IMR-90 (cell line): Measurements from ENCODE around the gene APBB1IP. TPM values are rescaled to one million over a fixed set of nuclear protein-coding genes. Genes with fewer than 3 reads are reported as not detected.

ENCODE experiments used
- ATAC-seq: fragments of 200-7000 bp; cut with Tn5 transposase; 2 replicates; pipeline ENCODE4 v1.9.1; 2020; ENCODE audit warnings: low read depth, mild to moderate bottlenecking, moderate library complexity
- BruUV-seq: library from RNA; stranded (reverse); fragments of 400-500 nt; replicated peaks from 2 replicates; lab custom pipeline; 2021; lab: Mats Ljungman, UMichigan
- CTCF ChIA-PET: fragments of 300-600 bp; formaldehyde crosslinking; extraction: SDS; loops from one replicate; lab custom pipeline; 2021; ENCODE audit warnings: antibody characterized with exemption; lab: Yijun Ruan, JAX
- POLR2A ChIA-PET: fragments of 300-600 bp; sonication (Branson Sonifier 250); formaldehyde crosslinking; loops from one replicate; lab custom pipeline; 2022; ENCODE audit warnings: antibody characterized with exemption; ENCODE audit not compliant: unreplicated experiment; lab: Charles Lee
- DNase-seq: peaks from one replicate; pipeline ENCODE4 v3.0.0; 2013
- H2AFZ ChIP-seq: replicated peaks from 2 replicates; pipeline ENCODE3; 2013; ENCODE audit warnings: low read length, mild to moderate bottlenecking; ENCODE audit not compliant: poor library complexity
- H2AK5ac ChIP-seq: 2 replicates; pipeline ENCODE4 v1.6.1; 2013; ENCODE audit warnings: low read depth, low read length, inconsistent platforms
- H2AK9ac ChIP-seq: replicated peaks from 2 replicates; pipeline ENCODE3; 2013; ENCODE audit warnings: mild to moderate bottlenecking, low read depth, low read length, moderate library complexity; ENCODE audit not compliant: poor library complexity
- H2BK120ac ChIP-seq: 2 replicates; pipeline ENCODE4 v1.6.1; 2013; ENCODE audit warnings: low read depth, low read length, inconsistent platforms
- H2BK15ac ChIP-seq: 3 replicates; pipeline ENCODE4 v1.6.1; 2013; ENCODE audit warnings: low read depth, low read length, inconsistent platforms
- H2BK20ac ChIP-seq: 2 replicates; pipeline ENCODE4 v1.6.1; 2013; ENCODE audit warnings: low read depth, mild to moderate bottlenecking, inconsistent platforms, low read length, moderate library complexity
- H2BK5ac ChIP-seq: 2 replicates; pipeline ENCODE4 v1.6.1; 2013; ENCODE audit warnings: mild to moderate bottlenecking, low read depth, low read length, inconsistent platforms; ENCODE audit not compliant: poor library complexity, severe bottlenecking
- H3K14ac ChIP-seq: replicated peaks from 2 replicates; pipeline ENCODE4 v1.6.1; 2013; ENCODE audit warnings: low read depth, low read length, inconsistent platforms
- H3K18ac ChIP-seq: 2 replicates; pipeline ENCODE4 v1.6.1; 2013; ENCODE audit warnings: low read depth, low read length, control low read depth
- H3K23ac ChIP-seq: 2 replicates; pipeline ENCODE4 v1.6.1; 2013; ENCODE audit warnings: low read depth, low read length, inconsistent platforms
- H3K27ac ChIP-seq: 2 replicates; pipeline ENCODE4 v1.5.1; 2013; ENCODE audit warnings: mild to moderate bottlenecking, control low read depth, low read length; ENCODE audit not compliant: insufficient read depth
- H3K27me3 ChIP-seq: 2 replicates; pipeline ENCODE4 v1.6.1; 2013; ENCODE audit warnings: low read length; ENCODE audit not compliant: control insufficient read depth, insufficient read depth
- H3K36me3 ChIP-seq: 2 replicates; pipeline ENCODE4 v1.6.1; 2013; ENCODE audit warnings: low read length, mixed read lengths; ENCODE audit not compliant: control insufficient read depth, insufficient read depth
- H3K4ac ChIP-seq: 2 replicates; pipeline ENCODE4 v1.6.1; 2013; ENCODE audit warnings: low read depth, low read length, inconsistent platforms
- H3K4me1 ChIP-seq: 2 replicates; pipeline ENCODE4 v1.6.1; 2013; ENCODE audit warnings: low read length, mixed read lengths; ENCODE audit not compliant: control insufficient read depth, insufficient read depth
- H3K4me2 ChIP-seq: 2 replicates; pipeline ENCODE4 v1.6.1; 2013; ENCODE audit warnings: low read depth, mild to moderate bottlenecking, control low read depth, low read length, moderate library complexity
- H3K4me3 ChIP-seq: 2 replicates; pipeline ENCODE4 v1.5.1; 2013; ENCODE audit warnings: low read depth, mild to moderate bottlenecking, control low read depth, low read length, moderate library complexity; ENCODE audit not compliant: insufficient read depth
- H3K56ac ChIP-seq: 2 replicates; pipeline ENCODE4 v1.6.1; 2013; ENCODE audit warnings: low read length, inconsistent platforms; ENCODE audit not compliant: insufficient read depth; ENCODE audit errors: extremely low read depth
- H3K79me1 ChIP-seq, 2 experiments: 2 replicates each; pipeline ENCODE4 v1.6.1; 2013; ENCODE audit warnings: low read length in 2 of 2, inconsistent platforms in 1 of 2, low read depth in 1 of 2
- H3K9ac ChIP-seq: 2 replicates; pipeline ENCODE4 v1.6.1; 2013; ENCODE audit warnings: low read depth, low read length, control low read depth
- H3K9me1 ChIP-seq: 2 replicates; pipeline ENCODE4 v1.6.1; 2013; ENCODE audit warnings: low read length, inconsistent platforms; ENCODE audit not compliant: insufficient read depth
- H3K9me3 ChIP-seq: 2 replicates; pipeline ENCODE4 v1.6.1; 2013; ENCODE audit warnings: low read length; ENCODE audit not compliant: control insufficient read depth, insufficient read depth
- H4K20me1 ChIP-seq: 2 replicates; pipeline ENCODE4 v1.6.1; 2013; ENCODE audit warnings: low read length, inconsistent platforms; ENCODE audit not compliant: insufficient read depth
- H4K5ac ChIP-seq: 2 replicates; pipeline ENCODE4 v1.6.1; 2013; ENCODE audit warnings: mild to moderate bottlenecking, low read depth, low read length, control low read depth
- H4K8ac ChIP-seq, 2 experiments: 2 replicates each; pipeline ENCODE4 v1.6.1; 2013; ENCODE audit warnings: low read depth in 2 of 2, low read length in 2 of 2, control low read depth in 1 of 2, inconsistent platforms in 1 of 2
- H4K91ac ChIP-seq: 2 replicates; pipeline ENCODE4 v1.6.1; 2013; ENCODE audit warnings: low read depth, low read length, inconsistent platforms; ENCODE audit not compliant: insufficient read depth
- CEBPB ChIP-seq: IDR thresholded peaks from 2 replicates; pipeline ENCODE4 v1.6.1; 2012; ENCODE audit warnings: low read depth, low read length, improper control_type of control experiment
- CHD1 ChIP-seq: IDR thresholded peaks from 2 replicates; pipeline ENCODE4 v1.6.1; 2012; ENCODE audit warnings: low read depth, low read length, improper control_type of control experiment
- CTCF ChIP-seq: conservative IDR thresholded peaks from 2 replicates; pipeline ENCODE4 v1.5.1; 2012; ENCODE audit warnings: mild to moderate bottlenecking, low read depth, low read length, improper control_type of control experiment
- NFE2L2 ChIP-seq: fragments of 150-350 bp; IDR thresholded peaks from 2 replicates; pipeline ENCODE4 v1.6.1; 2016; ENCODE audit warnings: low read depth, mild to moderate bottlenecking, low read length
- RFX5 ChIP-seq: IDR thresholded peaks from 2 replicates; pipeline ENCODE4 v1.8.0; 2012; ENCODE audit warnings: low read depth, mild to moderate bottlenecking, low read length, moderate library complexity
- SMC3 ChIP-seq: fragments of 150-350 bp; IDR thresholded peaks from 2 replicates; pipeline ENCODE4 v1.6.1; 2016; ENCODE audit warnings: low read depth, mild to moderate bottlenecking, antibody characterized with exemption, low read length, moderate library complexity
- WGBS, 2 experiments: methylation state at CpG; one replicate each; pipeline versions ENCODE4 v1.1.5 to v1.1.7; 2013; ENCODE audit warnings: missing lambda C conversion rate in 2 of 2; ENCODE audit not compliant: insufficient read length in 1 of 2; ENCODE audit errors: extremely low coverage in 2 of 2; 5-methylcytosine and 5-hydroxymethylcytosine counted together
- dilution Hi-C: fragments of 300-500 bp; cut with HindIII; formaldehyde crosslinking; loops from one replicate; pipeline ENCODE4 v1.14.3; 2018; ENCODE audit warnings: low sequenced_read_pairs; ENCODE audit not compliant: unreplicated experiment
- in situ Hi-C: fragments of 300-500 bp; cut with MboI; formaldehyde crosslinking; loops from 3 replicates; pipeline ENCODE4 v1.14.3; 2019; ENCODE audit warnings: low sequenced_read_pairs, inconsistent platforms, mixed read lengths
- intact Hi-C: fragments of 100-400 bp; cut with micrococcal nuclease; formaldehyde crosslinking; loops from 2 replicates; pipeline ENCODE4 v1.10.0; 2022
- polyA plus RNA-seq, 3 experiments: library from polyadenylated mRNA; depleted of rRNA; stranded (reverse); fragments of >200 nt; gene quantifications; 2 replicates each; pipeline ENCODE4 v1.2.3, GENCODE V29; 2012; ENCODE audit warnings: low replicate concordance in 1 of 3
- total RNA-seq: library from RNA; depleted of rRNA; stranded (reverse); fragments of >200 nt; gene quantifications from 2 replicates; pipeline ENCODE4 v1.2.3, GENCODE V29; 2012

The APBB1IP gene
- total and polyA plus RNA-seq, 2 of the 4 experiments (the other 2 are of a cell fraction), result not detected

GRCh38 chr10:26506736-26507135, 68.6 kb downstream of the APBB1IP start:
- Histone ChIP-seq H3K36me3 (no peaks in the 10 kb centered on the region), H3K56ac (no peak overlapping the region), H3K4ac (no peak overlapping the region), H2AFZ (no peak overlapping the region), H3K27ac (no peak overlapping the region), H2BK5ac (no peak overlapping the region), H3K14ac (no peak overlapping the region), H3K27me3 (no peaks in the 10 kb centered on the region), H3K9me1 (no peaks in the 10 kb centered on the region), H2AK5ac (no peak overlapping the region), H3K4me1 (no peaks in the 10 kb centered on the region), H3K9ac (no peak overlapping the region), H2BK15ac (no peak overlapping the region), H3K9me3 (peaks cover 13% of the 10 kb centered on the region), H3K79me1 (no peaks in the 10 kb centered on the region), H2BK20ac (no peak overlapping the region), H4K20me1 (no peaks in the 10 kb centered on the region), H4K5ac (no peak overlapping the region), H3K18ac (no peak overlapping the region), H2BK120ac (no peak overlapping the region), H3K23ac (no peak overlapping the region), H2AK9ac (no peak overlapping the region), H3K4me3 (no peak overlapping the region), H4K8ac (no peak overlapping the region), H4K91ac (no peak overlapping the region), H3K4me2 (no peak overlapping the region)
- dilution Hi-C loops, result no loop called here
- in situ Hi-C loops, result no loop called here
- CTCF ChIA-PET, result no interaction called here
- TF ChIP-seq CHD1 (no peak), CEBPB (no peak), CTCF (no peak), RFX5 (no peak), SMC3 (no peak), NFE2L2 (no peak)
- BruUV-seq, result no TSS peak
- POLR2A ChIA-PET, result no interaction called here
- WGBS, 2 experiments, result 0% methylated on average over 1 of the region's 3 CpGs; no CpG with 5 or more reads in 1 of the 2 experiments
- ATAC-seq, result no peak
- DNase-seq, result no peak
- intact Hi-C loops, result no loop called here
